Sigmoid colon (tissue), 4 donors: Measurements from ENCODE around the gene FUOM.

Experiments
- CTCF ChIP-seq, 4 experiments: fragments of 450-650 bp in 3 of 4; fragments of 200-600 bp in 1 of 4; IDR thresholded peaks; one replicate each; pipeline ENCODE4 v1.5.1; 2016 to 2019; ENCODE audit warnings: antibody characterized with exemption in 4 of 4, mild to moderate bottlenecking in 3 of 4, moderate library complexity in 2 of 4
- POLR2A ChIP-seq, 2 donors: fragments of 450-650 bp; IDR thresholded peaks; one replicate each; pipeline ENCODE4 v1.6.1; 2016; ENCODE audit warnings: antibody characterized with exemption in 2 of 2, mild to moderate bottlenecking in 2 of 2, moderate library complexity in 2 of 2
- POLR2AphosphoS5 ChIP-seq, 4 donors: sonication (generic); formaldehyde crosslinking; IDR thresholded peaks; one replicate each; pipeline ENCODE4 v1.6.1; 2017; ENCODE audit warnings: antibody characterized with exemption in 4 of 4

DNA sequence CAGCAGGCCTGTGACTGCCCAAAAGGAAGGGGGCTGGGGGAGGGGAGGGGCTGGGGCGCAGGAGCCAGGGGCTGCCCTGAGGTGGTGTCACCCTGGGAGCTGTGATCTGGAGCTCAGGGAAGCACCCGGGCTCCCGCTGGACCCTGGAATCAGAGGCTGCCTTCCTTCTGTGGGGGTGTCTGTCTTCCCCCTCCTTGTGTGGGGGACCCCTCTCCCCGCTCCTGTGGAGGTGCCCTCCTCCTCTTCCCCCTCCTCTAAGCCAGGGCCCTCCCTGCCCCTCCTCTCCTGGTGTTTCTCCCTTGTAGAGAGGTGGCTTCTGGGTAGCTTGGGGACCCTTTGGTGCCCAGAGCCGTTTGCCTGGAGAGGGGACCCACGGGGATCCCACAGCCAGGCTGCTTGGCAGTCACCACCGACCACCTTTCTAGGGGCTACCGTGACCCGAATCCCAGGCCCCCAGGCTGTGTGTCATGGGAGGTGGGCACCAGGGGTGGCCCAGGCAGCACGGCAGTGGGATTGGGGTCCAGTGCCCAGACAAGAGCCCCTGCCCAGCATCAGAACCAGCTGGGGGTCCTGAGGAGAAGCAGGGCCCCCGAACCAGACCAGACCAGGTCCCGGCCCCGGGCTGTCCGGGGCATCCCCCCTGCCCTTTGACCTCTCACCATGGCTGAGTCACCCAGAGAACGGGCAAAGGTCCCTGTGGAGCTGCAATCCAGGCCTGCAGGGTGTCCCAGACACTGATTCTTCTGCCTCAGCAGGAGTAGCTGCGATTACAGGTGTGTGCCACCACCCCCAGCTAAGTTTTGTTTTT is 9.9 kb downstream of the FUOM start:
- TF ChIP-seq CTCF (IDR thresholded peaks at IDR 0.05) (no peak), POLR2AphosphoS5 (IDR thresholded peaks at IDR 0.05) (no peak), POLR2A (IDR thresholded peaks at IDR 0.05) (no peak)
